IPS DF 19.7 (cell line): Measurements from ENCODE around the gene LYZL2.
"Not testable (repeated sequence)": the region's sequence is repeated elsewhere in the genome, so short reads cannot be mapped to it uniquely, and the experiment has no call there.

ENCODE experiments used
- DNase-seq: peaks from one replicate; pipeline ENCODE4 v3.0.0-alpha.2; 2013; ENCODE audit warnings: low read depth, low spot score

LYZL2 gene

DNA sequence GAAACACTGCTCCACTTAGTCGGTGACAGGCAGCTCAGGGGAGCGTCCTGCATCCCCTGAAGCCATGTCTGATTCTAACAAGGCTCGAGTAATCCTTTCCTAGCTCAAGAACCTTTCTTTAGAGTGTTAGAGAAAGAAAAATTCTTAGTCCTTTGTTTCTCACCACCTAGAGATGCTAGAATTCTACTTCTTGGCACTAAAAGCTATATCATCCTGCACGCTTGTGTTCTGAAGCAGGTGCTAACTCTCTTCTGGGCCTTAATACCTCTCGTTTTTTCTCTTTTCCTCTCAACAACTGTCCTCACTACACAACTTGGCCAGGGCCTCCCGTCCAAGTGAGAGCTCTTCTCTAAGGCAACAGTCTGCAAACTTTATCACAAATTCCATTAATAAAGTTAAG, at the start of gene LYZL2:
Gene LYZL2, minus strand, starts transcription at position 101 of the 400 bp plus-strand sequence. CDS start 2,838 bp downstream, outside the sequence.
- DNase-seq: no peak

DNA sequence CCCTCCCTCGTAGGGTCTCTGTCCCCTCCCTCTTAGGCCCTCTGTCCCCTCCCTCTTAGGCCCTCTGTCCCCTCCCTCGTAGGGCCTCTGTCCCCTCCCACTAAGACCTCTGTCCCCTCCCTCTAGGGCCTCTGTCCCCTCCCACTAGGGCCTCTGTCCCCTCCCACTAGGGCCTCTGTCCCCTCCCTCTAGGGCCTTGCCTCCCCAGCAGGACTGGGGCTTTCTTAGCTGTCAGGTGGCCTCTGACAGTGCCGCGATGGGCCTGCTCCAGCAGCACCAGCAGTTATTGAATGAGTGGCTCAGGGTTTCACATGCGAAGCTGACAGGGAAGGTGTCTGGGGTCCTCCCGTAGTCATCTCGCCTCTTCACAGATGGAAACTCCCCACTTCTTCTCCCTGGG, 48.1 kb upstream of the LYZL2 start:
- not testable (repeated sequence) for DNase-seq

DNA sequence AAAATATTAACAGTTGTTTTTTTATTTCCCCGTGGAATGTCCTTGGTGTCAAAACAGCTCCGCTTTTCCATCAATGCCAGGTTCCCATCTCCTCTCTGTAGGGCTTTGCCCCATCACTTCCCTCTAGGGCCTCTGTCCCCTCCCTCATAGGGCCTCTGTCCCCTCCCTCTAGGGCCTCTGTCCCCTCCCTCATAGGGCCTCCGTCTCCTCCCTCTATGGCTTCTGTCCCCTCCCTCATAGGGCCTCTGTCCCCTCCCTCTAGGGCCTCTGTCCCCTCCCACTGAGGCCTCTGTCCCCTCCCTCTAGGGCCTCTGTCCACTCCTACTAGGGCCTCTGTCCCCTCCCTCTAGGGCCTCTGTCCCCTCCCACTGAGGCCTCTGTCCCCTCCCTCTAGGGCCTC, 47.6 kb upstream of the LYZL2 start:
- DNase-seq: not testable (repeated sequence)

DNA sequence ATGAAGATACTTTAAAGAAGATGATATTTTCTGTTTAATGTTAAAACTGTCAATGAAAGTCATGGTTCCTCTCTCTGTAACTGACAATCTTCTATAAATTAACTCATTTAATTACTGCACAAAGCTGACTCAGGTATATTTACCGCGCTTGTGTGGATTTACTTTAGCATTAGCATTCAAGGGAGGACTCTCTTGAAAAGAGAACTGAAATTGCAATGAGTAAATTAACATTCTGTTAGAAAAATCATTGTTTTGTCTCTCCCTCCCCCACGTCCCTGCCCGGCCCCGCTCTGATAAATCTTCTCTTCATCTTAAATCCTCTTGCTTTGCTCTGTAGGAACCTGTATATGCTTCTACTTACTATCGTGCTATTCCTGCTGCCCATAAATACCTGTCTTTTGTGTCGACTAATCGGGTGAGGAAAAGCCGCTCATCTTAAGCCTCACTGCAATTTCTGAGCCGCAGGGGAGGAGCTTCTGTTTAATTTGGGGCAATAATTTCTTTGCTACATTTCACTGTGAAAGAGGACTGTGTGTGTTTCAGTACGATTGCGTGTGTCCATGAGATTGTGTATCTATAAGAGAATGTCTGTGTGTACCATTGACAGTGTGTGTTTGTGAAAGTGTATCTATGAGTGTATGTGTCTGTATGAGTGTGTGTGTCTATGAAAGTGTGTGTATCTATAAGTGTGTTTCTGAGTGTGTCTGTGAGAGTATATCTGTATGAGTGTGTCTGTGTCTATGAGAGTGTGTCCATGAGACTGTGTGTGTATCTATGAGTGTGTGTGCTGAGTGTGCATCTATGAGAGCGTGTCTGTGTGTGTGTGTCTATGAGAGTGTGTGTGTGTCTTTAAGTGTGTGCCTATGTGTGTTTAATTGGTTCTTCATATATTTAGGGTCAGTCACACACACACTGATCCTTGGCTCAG, 46.5 kb upstream of the LYZL2 start:
- no peak for DNase-seq

DNA sequence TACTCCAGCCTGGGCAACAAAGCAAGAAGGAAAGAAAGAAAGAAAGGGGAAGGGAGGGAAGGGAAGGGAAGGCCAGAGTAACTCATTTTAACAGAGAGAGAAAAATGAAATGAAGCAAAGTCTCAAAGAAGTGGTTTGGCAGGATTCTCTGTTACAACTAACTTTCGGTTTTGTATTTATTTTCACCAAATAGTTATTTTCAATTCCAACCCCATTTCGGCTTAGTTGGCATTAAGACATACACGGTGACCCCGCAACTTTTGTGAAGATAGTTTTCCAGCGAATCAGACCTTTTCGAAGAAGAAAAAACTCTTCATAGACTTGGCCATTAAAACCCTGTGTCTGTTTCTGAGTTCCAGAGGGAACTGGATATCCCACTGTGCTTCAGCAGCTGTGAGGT, 45.2 kb upstream of the LYZL2 start:
- DNase-seq: no peak

DNA sequence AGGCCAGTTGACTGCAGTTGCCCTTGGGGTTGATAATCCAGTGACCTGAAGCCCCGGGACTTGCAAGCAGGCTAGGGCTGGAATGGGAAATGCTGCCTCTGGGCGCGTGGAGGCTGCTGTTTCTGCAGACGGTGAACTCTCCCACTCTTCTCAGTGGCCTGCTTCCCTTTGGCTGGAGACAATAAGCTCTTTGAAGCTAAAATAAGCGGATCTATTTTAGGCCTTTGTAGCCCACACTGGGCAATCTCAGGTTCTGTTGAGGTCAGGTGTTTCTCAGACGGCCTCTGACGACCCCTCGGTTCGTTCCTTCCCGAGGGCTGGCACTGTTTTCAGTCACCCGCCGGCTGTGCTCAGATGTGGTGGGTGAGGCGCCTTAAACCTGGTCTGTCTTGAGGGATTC, 43.7 kb upstream of the LYZL2 start:
- not testable (repeated sequence) for DNase-seq

DNA sequence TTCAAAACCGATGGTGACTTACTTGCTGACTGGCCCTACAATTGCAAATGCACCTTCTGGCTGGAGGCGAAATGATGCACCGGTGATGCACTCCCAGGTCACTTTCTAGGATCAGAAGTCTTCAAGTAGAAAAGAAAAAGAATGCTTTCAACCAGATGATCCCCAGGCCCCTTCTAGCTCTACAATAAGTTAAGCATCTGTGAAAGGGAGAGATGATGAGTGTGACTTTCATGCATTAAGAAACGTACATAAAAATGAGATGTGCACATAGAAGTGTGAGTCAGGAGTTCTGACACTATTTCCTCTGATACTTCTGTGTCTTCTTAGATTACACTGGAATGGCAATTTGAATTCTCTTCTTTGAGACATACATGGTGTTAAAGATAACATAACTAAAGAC, 42.8 kb upstream of the LYZL2 start:
- DNase-seq: not testable (repeated sequence)

DNA sequence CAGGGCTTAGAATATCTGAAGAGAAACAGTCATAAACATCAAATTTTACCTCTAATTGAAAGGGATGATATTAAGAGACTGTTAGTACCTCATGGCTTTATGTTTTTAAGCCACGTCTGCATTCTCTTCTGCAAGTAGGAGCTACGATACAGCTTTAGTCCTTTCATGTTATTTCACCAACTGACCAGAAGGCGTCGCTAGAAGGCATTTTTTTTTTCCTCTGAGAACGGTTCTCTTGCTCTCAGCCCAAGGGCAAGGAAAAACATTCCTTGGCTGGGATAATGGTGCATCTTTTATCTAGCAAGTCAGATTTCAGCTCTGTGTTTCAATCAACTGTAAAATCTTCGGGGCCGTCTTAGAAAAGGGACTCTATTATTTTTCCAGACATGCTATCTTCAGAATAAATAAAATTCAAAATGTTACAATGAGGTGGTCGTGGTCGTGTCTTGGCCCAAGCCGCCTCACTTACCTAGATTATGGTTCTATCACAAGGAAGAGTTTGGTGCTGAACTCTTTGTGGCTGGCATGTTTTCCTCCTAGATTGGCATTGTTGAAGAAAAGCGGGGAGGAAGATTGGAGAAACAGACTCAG, 41.6 kb upstream of the LYZL2 start:
- peak; percentile 35 for DNase-seq

DNA sequence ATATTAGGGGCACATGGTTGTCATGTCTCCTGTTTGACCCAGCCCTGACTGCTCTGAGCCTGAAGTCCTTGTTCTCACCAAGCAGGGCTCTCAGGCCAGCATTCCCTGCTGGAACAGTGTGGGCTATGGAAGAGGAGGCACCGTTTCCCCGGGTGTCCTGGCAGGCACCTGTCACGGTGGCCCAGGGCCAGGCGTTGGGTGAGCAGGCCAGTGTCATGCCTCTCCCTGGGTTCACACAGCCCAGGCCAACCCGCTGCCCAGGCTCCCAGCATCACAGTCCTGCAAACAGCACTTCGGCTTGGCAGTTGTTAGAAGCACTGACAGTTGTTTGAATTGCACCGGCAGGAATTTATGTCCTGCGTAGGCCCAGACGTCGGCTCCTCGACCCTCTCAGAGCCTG, 38.4 kb upstream of the LYZL2 start:
- DNase-seq: not testable (repeated sequence)

DNA sequence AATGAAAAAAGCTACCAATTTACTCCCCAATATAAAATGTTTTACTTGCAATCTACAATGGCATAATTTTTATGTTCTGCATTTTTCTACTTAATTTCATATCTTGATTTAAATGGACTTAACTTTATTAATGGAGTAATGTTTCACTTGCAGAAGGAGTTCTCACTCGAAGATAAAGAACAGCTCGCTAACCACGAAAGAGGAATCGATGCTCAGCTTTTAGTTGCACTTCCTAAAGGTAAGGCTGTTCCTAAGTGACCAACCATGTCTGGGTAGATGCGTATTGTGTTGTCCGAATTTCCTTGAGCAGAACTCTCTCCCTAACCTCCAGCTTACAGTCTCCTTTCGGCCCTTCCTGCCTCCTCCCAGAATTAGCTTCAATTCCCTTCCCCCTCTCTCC, 33.9 kb upstream of the LYZL2 start:
- DNase-seq: not testable (repeated sequence)

DNA sequence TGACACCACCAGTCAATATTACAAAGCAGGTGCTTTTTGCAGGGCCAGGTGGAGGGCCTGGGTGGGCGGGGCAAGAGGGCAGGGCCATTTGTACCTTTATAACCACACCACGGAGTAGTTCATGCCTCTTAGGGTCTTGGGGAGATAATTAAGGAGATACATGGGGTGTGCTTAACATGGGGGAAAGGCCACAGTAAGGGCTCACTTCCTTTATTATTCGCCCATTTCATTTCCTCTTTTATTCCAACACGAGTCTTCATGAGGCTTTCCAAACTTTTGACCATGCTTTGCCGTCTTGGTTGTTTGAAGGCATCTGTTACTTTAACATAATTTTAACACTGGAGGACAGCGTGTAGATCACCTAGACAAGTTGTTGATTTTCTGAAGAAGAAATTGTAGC, 33.3 kb upstream of the LYZL2 start:
- DNase-seq: no peak

DNA sequence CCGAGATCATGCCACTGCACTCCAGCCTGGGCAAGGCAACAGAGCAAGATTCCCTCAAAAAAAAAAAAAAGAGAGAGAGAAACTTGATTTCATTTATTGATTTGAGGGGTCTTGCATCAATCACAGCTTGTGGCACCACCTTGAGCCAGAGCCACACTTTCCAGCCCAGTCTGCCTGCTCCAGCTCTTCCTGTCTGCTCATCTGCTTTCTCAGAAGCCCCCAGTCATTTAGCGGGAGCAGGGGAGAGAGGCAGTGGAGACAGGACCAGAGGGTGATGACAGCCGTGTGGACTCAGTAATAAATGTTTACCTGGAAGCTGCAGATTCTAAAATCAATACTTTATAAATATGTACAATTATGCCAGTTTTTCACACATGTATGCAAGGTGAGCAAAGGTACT, 30.8 kb upstream of the LYZL2 start:
- not testable (repeated sequence) for DNase-seq

DNA sequence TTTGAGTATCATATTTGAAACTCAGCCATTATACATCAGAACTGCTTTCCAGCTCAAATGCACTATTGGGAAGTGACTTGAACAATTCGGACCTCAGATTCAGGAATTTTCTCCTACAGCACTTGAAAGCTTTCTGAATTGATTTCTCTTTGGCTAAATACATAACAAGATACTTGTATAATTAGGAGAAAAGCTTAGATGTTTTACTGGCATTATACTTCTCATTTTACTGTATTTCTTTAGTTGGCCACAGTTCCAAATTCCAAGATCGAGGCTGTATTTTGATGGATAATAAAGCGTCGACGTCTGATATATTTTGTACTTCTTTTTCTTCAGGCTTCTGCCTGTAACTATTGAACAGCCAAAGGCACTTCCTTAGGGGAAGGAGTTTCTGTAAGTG, 26.7 kb upstream of the LYZL2 start:
- DNase-seq: no peak

DNA sequence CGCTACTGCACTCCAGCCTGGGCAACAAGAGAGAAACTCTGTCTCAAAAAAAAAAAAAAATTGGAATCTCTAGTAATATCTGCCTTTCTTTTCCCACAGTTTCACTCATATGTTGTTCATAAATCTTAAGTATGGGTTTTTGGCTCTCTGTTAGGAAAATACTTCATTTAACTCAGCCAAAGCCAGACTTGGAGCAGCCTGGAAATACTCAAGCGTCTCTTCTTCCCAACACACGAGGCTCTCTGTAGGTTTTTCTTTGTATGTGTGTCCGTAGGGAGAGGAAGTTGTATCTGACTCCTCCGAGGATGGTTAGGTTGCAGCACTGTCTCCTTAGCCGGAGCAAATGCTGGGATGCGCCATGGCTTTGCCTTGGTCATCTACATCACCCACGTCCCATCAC, 25.4 kb upstream of the LYZL2 start:
- not testable (repeated sequence) for DNase-seq

DNA sequence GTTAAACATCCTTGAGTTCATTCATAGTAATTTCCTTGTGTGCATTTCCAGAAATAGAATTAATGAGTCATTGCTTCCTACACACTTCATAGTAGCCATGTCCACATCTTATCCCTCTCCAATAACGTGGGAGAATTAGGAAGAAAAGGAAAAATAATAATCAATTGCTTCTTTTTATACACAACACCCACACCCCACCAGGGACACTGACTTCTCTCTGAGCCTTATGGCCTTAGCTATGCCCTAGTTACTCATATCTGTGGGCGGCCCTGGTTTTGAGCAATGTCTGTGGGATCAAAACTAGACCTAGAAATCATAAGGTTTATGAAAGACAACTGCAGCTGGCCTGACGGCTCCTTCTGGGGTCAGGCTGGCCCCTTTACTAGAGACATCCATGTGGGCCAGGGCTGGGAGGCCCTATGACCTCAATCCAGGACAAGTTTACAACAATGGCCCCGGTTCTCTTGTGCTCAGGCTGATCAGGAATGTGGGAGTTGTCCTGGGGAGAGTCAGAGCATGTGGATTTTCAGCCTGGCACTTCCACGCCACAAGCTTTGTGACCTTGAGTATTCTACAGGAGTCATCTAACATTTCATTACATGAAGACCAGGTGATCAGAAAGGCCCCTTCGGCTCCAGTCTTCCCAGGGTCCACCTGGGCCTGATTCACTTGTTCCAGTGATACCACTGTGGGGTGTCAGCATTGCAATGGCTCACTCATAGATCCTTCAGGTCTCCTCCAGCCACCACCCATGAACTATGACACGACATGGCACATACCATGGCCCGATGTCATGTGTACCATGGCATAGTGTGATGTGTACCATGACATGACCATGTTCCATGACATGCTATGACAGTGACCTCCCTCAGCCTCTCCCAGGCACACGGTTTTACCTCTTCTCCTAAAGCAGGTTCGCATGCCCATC, 22.2 kb upstream of the LYZL2 start:
- not testable (repeated sequence) for DNase-seq

DNA sequence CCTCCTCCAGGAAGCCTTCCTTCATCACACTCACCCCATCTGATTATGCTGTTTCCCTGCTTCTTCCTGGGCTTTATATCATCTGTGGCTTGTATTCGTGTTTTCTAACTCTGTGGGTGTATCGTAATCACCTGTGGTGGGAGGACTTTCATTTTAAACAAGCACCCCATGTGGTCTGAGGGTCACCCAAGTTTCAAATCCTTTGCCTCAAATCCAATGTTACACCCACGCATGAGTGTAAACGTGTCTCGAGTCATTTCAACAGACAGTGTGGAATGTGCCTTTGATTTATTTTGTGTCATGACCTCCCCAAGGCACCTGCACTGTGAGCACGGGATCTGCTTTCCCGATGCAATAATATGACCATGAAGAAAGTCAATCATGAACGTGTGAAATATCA, 17.5 kb upstream of the LYZL2 start:
- no peak for DNase-seq

DNA sequence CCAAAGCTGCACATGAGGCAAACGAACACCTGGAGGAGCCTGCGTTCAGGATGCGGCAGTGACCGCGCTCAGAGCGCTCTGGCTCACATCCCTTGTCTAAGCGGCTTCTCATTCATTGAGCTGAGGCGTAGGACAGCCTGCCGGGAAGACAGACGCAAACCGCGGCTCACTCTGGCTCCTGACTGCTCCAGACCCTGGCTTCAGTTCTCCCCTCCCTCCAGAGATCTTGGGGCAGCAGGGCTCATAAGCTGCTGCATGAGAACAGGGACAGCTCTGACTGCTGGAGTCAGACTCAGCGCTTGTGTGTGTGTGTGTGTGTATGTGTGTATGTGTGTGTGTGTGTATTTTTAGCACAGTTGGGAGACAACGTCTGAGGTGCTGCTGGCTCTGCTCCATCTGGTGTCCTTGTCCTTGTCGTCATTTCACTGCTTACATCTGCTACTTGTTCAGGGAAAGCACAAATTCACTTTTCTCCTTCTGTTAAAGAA, 15.8 kb upstream of the LYZL2 start:
- no peak for DNase-seq

DNA sequence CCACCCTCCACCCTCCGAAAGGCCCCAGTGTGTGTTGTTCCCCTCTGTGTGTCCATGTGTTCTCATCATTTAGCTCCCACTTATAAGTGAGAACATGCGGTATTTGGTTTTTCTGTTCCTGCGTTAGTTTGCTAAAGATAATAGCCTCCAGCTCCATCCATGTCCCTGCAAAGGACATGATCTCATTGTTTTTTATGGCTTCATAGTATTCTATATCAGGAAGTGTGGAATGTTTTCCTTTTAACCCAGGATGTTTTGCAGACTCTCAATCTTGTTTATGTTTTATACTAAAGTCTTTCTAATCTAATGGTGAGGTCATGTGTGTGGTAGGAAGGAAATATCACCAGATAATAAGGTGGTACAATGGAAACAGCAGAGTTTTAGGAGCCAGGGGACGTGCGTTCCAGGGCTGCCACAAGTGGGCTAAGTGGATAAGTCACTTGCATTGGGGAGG, 14.9 kb upstream of the LYZL2 start:
- not testable (repeated sequence) for DNase-seq

DNA sequence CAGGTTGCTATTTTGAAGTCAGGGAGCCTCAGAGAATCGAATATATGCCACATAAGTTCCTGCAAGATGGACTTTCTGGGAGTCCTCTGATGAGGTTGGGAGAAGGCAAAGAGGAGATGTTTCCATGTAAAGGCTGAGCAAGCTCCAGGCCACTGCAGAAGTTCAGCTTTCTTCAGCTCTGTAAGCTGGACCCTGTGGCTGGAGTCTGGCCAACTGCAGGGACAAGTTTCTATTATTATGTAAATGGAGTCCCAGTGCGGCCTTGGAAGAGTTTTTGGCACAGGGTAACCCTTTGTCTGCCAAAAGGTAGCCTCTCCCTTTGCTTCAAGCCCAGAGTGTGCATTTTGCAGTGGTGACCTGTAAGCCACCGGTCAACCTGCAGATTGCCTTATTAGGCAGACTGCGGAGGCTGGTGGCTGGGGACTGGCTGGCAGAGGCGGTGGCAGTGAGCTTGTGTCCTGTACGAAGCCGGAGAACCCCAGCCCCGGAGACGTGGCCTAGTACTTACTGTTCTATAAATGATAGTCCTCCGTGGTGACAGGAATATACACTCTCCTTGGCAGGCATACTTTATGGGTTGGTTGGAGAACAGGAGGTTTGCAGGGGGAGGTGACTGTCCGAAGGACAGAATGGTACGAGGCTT, 14.1 kb upstream of the LYZL2 start:
- DNase-seq: not testable (repeated sequence)

DNA sequence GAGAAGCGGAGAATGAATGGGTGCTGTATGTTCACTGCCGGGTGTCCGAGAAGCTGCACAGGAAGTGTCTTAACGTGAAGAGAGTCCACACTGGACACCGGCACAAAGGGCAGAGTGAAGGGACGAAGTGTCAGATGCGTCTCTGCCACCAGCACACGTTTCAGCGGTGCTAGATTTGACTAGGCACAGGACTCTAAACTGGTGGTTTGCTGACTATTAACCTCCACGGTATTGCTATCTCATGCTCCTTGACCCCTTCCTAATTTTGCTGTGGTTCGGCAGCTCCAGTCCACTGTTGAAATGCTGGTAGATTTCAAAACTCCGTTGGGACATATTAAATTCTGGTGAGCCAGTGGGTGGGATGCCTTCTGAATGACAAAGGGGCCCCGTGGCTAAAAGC, 13.3 kb upstream of the LYZL2 start:
- not testable (repeated sequence) for DNase-seq
